K562 (cell line): ENCODE measurements around the gene HSPA4L. TPM values are rescaled to one million over a fixed set of nuclear protein-coding genes. Genes with fewer than 3 reads are reported as not detected.

Experiments used
- BRCA1 ChIP-seq, 2 experiments: fragments of 450-650 bp in 1 of 2; sonication (generic) in 1 of 2; formaldehyde crosslinking in 1 of 2; IDR thresholded peaks; 2 replicates each; pipeline versions ENCODE4 v1.5.0 to v1.6.1; 2017 to 2020; ENCODE audit warnings: mild to moderate bottlenecking in 1 of 2, missing genetic modification reagents in 1 of 2
- CEBPG ChIP-seq, 3 experiments: fragments of 200-800 bp in 1 of 3; sonication (Bioruptor generic) in 1 of 3; sonication (generic) in 1 of 3; formaldehyde crosslinking in 1 of 3; IDR thresholded peaks in 2 of 3; conservative IDR thresholded peaks in 1 of 3; 2 replicates each; pipeline versions ENCODE4 v1.6.1 to v1.8.0; 2016 to 2022; ENCODE audit warnings: missing compliant biosample characterization in 2 of 3, missing genetic modification characterization in 2 of 3, mild to moderate bottlenecking in 1 of 3, missing genetic modification reagents in 1 of 3
- CREBBP ChIP-seq: IDR thresholded peaks from one replicate; pipeline ENCODE4 v1.6.1; 2012; ENCODE audit warnings: low read depth, mild to moderate bottlenecking, control low read depth, inconsistent platforms, low read length
- DACH1 ChIP-seq: fragments of 450-650 bp; IDR thresholded peaks from 2 replicates; pipeline ENCODE4 v1.6.1; 2018; ENCODE audit not compliant: partially characterized antibody
- GTF3C2 ChIP-seq: IDR thresholded peaks from 3 replicates; pipeline ENCODE4 v1.6.1; 2011; ENCODE audit warnings: borderline replicate concordance, mild to moderate bottlenecking, moderate library complexity; ENCODE audit not compliant: insufficient read length; ENCODE audit errors: extremely low read depth
- KDM2B ChIP-seq: fragments of 250-450 bp; sonication (Bioruptor Pico); IDR thresholded peaks from 2 replicates; pipeline ENCODE4 v1.8.0; 2021; ENCODE audit warnings: mild to moderate bottlenecking, moderate library complexity
- MNT ChIP-seq, 2 experiments: fragments of 450-650 bp; conservative IDR thresholded peaks; 2 replicates each; pipeline ENCODE4 v1.6.1; 2017; ENCODE audit warnings: mild to moderate bottlenecking in 2 of 2, moderate library complexity in 2 of 2
- NR0B1 ChIP-seq: fragments of 450-650 bp; IDR thresholded peaks from one replicate; pipeline ENCODE4 v1.6.1; 2018; ENCODE audit warnings: mild to moderate bottlenecking, moderate library complexity; ENCODE audit not compliant: partially characterized antibody
- RNF2 ChIP-seq: sonication (generic); IDR thresholded peaks from 2 replicates; pipeline ENCODE4 v1.6.1; 2016
- RUNX1 ChIP-seq: sonication (generic); IDR thresholded peaks from 2 replicates; pipeline ENCODE4 v1.6.1; 2016; ENCODE audit warnings: antibody characterized with exemption, low read depth
- SMAD1 ChIP-seq: fragments of 150-350 bp; IDR thresholded peaks from 2 replicates; pipeline ENCODE4 v1.6.1; 2014; ENCODE audit warnings: low read length, low read depth; ENCODE audit not compliant: partially characterized antibody
- SMAD2 ChIP-seq: fragments of 150-350 bp; IDR thresholded peaks from 2 replicates; pipeline ENCODE4 v1.6.1; 2014; ENCODE audit warnings: low read depth, mild to moderate bottlenecking, low read length
- SMARCB1 ChIP-seq: IDR thresholded peaks from 2 replicates; pipeline ENCODE4 v1.6.1; 2011; ENCODE audit warnings: improper control_type of control experiment, low read depth; ENCODE audit not compliant: insufficient read length
- THAP12 ChIP-seq: fragments of 250-450 bp; sonication (Bioruptor Pico); IDR thresholded peaks from 2 replicates; pipeline ENCODE4 v1.9.0; 2021; ENCODE audit warnings: mild to moderate bottlenecking, inconsistent platforms
- USF2 ChIP-seq: sonication (generic); formaldehyde crosslinking; IDR thresholded peaks from 2 replicates; pipeline ENCODE4 v1.5.0; 2020; ENCODE audit warnings: missing genetic modification reagents
- ZNF124 ChIP-seq: sonication (generic); formaldehyde crosslinking; IDR thresholded peaks from 2 replicates; pipeline ENCODE4 v1.8.1; 2022; ENCODE audit warnings: missing genetic modification reagents
- ZNF140 ChIP-seq: fragments of 250-450 bp; sonication (Bioruptor Pico); IDR thresholded peaks from 2 replicates; pipeline ENCODE4 v1.8.0; 2021; ENCODE audit warnings: moderate library complexity, mild to moderate bottlenecking, inconsistent platforms
- polyA plus RNA-seq, 8 experiments: library from polyadenylated mRNA; depleted of rRNA in 4 of 8; stranded (reverse) in 5 of 8; unstranded in 3 of 8; fragments of >200 nt; fragmentation: Nextera tagmentation in 2 of 8; fragmentation: Illumina TruSeq in 1 of 8; extraction: Ambion mirVana in 2 of 8; extraction: Trizol in 1 of 8; gene quantifications; 2 replicates each; pipeline versions ENCODE4 v1.2.1 to v1.2.3, GENCODE V29; 2011 to 2014; ENCODE audit warnings: inconsistent platforms in 1 of 8, missing spikeins in 1 of 8
- total RNA-seq, 7 experiments: library from RNA; depleted of rRNA in 6 of 7; stranded (reverse); fragments of >200 nt in 6 of 7; fragmentation: Illumina TruSeq in 2 of 7; extraction: Trizol in 2 of 7; gene quantifications; 2 replicates each; pipeline versions ENCODE4 v1.2.1 to v1.2.3, GENCODE V29; 2011 to 2021; ENCODE audit warnings: low replicate concordance in 1 of 7

Gene HSPA4L
- total and polyA plus RNA-seq, 9 of the 15 experiments (the other 6 are each of a cell fraction or from before 2014, with no cell fraction given) = 12.3 to 37.0 (median 21.7) TPM

GRCh38 chr4:127783026-127783769, 1.1 kb downstream of the HSPA4L start (continued):
- TF ChIP-seq GTF3C2 (no peak), CREBBP (no peak), SMAD1 (no peak), SMARCB1 (no peak), SMAD2 (no peak), BRCA1 (IDR thresholded peaks at IDR 0.05) (no peak), BRCA1 (CRISPR knock-in tag; IDR thresholded peaks at IDR 0.05) (no peak), RNF2 (no peak), KDM2B (CRISPR knock-in tag) (no peak), ZNF124 (no peak), USF2 (CRISPR knock-in tag) (no peak), CEBPG (CRISPR knock-in tag; IDR thresholded peaks at IDR 0.05) (no peak; the same call in 1 of the 2 replicates), CEBPG (tag; conservative IDR thresholded peaks at IDR 0.05 in 1 of 2, IDR thresholded peaks at IDR 0.05 in 1 of 2) (no peak), DACH1 (no peak), MNT (conservative IDR thresholded peaks at IDR 0.05) (0 out of 4 replicates have a peak, but pooled peaks of 1 of the 2 experiments have one; percentile 43), ZNF140 (CRISPR knock-in tag) (no peak), NR0B1 (no peak), THAP12 (CRISPR knock-in tag) (no peak), RUNX1 (no peak)
